Endothelial cell of umbilical vein (primary cell): Measurements from ENCODE around the gene FTO. TPM values are rescaled to one million over a fixed set of nuclear protein-coding genes. Genes with fewer than 3 reads are reported as not detected.

ENCODE experiments used
- BruUV-seq: library from RNA; stranded (reverse); fragments of 400-500 nt; replicated peaks from 2 replicates; lab custom pipeline; 2021; lab: Mats Ljungman, UMichigan
- CTCF ChIA-PET: fragments of 300-600, 350-600 bp; sonication (Branson Sonifier 250); formaldehyde crosslinking; loops from one replicate; lab custom pipeline; 2021; ENCODE audit warnings: antibody characterized with exemption, inconsistent platforms; lab: Charles Lee
- POLR2A ChIA-PET: fragments of 300-600, 350-600 bp; sonication (Branson Sonifier 250); formaldehyde crosslinking; loops from one replicate; lab custom pipeline; 2021; ENCODE audit warnings: antibody characterized with exemption, inconsistent platforms; lab: Charles Lee
- DNase-seq: peaks from one replicate; pipeline ENCODE4 v3.0.0-alpha.2; 2011; ENCODE audit warnings: low read depth, low spot score
- FAIRE-seq: peaks from 2 replicates; lab custom pipeline; 2011; peaks lifted over from hg19 to GRCh38; lab: Jason Lieb, UNC
- H2AFZ ChIP-seq: 2 replicates; pipeline ENCODE4 v1.6.0; 2012; ENCODE audit warnings: low read depth, low read length, control low read depth, inconsistent platforms
- H3K27ac ChIP-seq: 2 replicates; pipeline ENCODE4 v1.5.1; 2011; ENCODE audit warnings: low read depth, mild to moderate bottlenecking, control low read depth, low read length, moderate library complexity; ENCODE audit not compliant: insufficient read depth
- H3K27me3 ChIP-seq, 2 experiments: 2 replicates each; pipeline versions ENCODE4 v1.6.0 to v1.6.1; 2011; ENCODE audit warnings: low read length in 2 of 2, mixed read lengths in 1 of 2; ENCODE audit not compliant: control insufficient read depth in 2 of 2, insufficient read depth in 2 of 2
- H3K36me3 ChIP-seq, 2 experiments: 2 replicates in 1 of 2; 3 replicates in 1 of 2; pipeline ENCODE4 v1.5.1; 2011; ENCODE audit warnings: low read length in 2 of 2, mild to moderate bottlenecking in 1 of 2, moderate library complexity in 1 of 2; ENCODE audit not compliant: control insufficient read depth in 2 of 2, insufficient read depth in 2 of 2; ENCODE audit errors: extremely low read depth in 1 of 2
- H3K4me1 ChIP-seq: 3 replicates; pipeline ENCODE4 v1.5.1; 2011; ENCODE audit warnings: mild to moderate bottlenecking, low read length; ENCODE audit not compliant: control insufficient read depth, insufficient read depth; ENCODE audit errors: extremely low read depth
- H3K4me2 ChIP-seq: 2 replicates; pipeline ENCODE4 v1.6.1; 2011; ENCODE audit warnings: low read length, control low read depth, mixed read lengths; ENCODE audit not compliant: insufficient read depth
- H3K4me3 ChIP-seq, 3 experiments: fragments of 200-600 bp in 1 of 3; sonication (generic), shearing (Covaris generic) in 1 of 3; replicated peaks in 1 of 3; 2 replicates each; pipeline ENCODE4 v1.5.1; 2011 to 2016; ENCODE audit warnings: control low read depth in 3 of 3, low read length in 3 of 3, mild to moderate bottlenecking in 2 of 3, inconsistent platforms in 1 of 3, low read depth in 1 of 3, moderate library complexity in 1 of 3; ENCODE audit not compliant: insufficient read depth in 1 of 3
- H3K79me2 ChIP-seq: 2 replicates; pipeline ENCODE4 v1.6.0; 2012; ENCODE audit warnings: low read length, inconsistent platforms; ENCODE audit not compliant: control insufficient read depth, insufficient read depth
- H3K9ac ChIP-seq: replicated peaks from 2 replicates; pipeline ENCODE3; 2011; ENCODE audit warnings: low read length, control low read depth; ENCODE audit not compliant: insufficient read depth; ENCODE audit errors: extremely low read depth
- H3K9me1 ChIP-seq: replicated peaks from 3 replicates; pipeline ENCODE4 v1.6.0; 2011; ENCODE audit warnings: mild to moderate bottlenecking, low read length; ENCODE audit not compliant: control insufficient read depth, insufficient read depth; ENCODE audit errors: extremely low read depth
- H3K9me3 ChIP-seq: replicated peaks from 2 replicates; pipeline ENCODE4 v1.5.1; 2012; ENCODE audit warnings: low read length, inconsistent platforms; ENCODE audit not compliant: control insufficient read depth, insufficient read depth
- H4K20me1 ChIP-seq: replicated peaks from 2 replicates; pipeline ENCODE3; 2011; ENCODE audit warnings: mild to moderate bottlenecking, low read length; ENCODE audit not compliant: control insufficient read depth, insufficient read depth; ENCODE audit errors: extremely low read depth
- GATA2 ChIP-seq: IDR thresholded peaks from 2 replicates; pipeline ENCODE4 v1.7.0; 2011; ENCODE audit warnings: low read depth, mild to moderate bottlenecking, moderate library complexity, mixed read lengths, low read length; ENCODE audit not compliant: insufficient read length, insufficient read depth
- POLR2A ChIP-seq: IDR thresholded peaks from 2 replicates; pipeline ENCODE4 v1.6.1; 2012; ENCODE audit warnings: low read depth, mild to moderate bottlenecking, control low read depth, low read length
- POLR2AphosphoS5 ChIP-seq: IDR thresholded peaks from 2 replicates; pipeline ENCODE4 v1.6.1; 2012; ENCODE audit warnings: low read depth, mild to moderate bottlenecking, control low read depth, low read length, moderate library complexity; ENCODE audit not compliant: insufficient read depth
- dilution Hi-C: fragments of 300-500 bp; cut with MboI; formaldehyde crosslinking; loops from one replicate; pipeline ENCODE4 v1.15.0; 2019; ENCODE audit warnings: low sequenced_read_pairs; ENCODE audit not compliant: extremely low pct_ligation_motif_present
- intact Hi-C: fragments of 100-400 bp; cut with micrococcal nuclease; formaldehyde crosslinking; loops from one replicate; pipeline ENCODE4 v1.10.0; 2022
- polyA plus RNA-seq, 4 experiments: library from polyadenylated mRNA; depleted of rRNA in 3 of 4; stranded (reverse) in 3 of 4; unstranded in 1 of 4; fragments of >200 nt; gene quantifications; 2 replicates each; pipeline versions ENCODE4 v1.2.1 to v1.2.3, GENCODE V29; 2011 to 2012; ENCODE audit warnings: missing spikeins in 1 of 4
- total RNA-seq: library from RNA; stranded (reverse); gene quantifications from 2 replicates; pipeline ENCODE4 v1.2.3, GENCODE V29; 2021
- TF ChIP-seq, protein P1 (sequence below): IDR thresholded peaks from 2 replicates; pipeline ENCODE4 v1.6.1; 2011; ENCODE audit not compliant: insufficient read depth, insufficient read length
- TF ChIP-seq, protein P2 (sequence below), 2 donors: IDR thresholded peaks; 1 replicate in 1 of 2; 2 replicates in 1 of 2; pipeline ENCODE4 v1.5.1; 2011; ENCODE audit warnings: low read length in 2 of 2, mild to moderate bottlenecking in 2 of 2, moderate library complexity in 2 of 2, control low read depth in 1 of 2, inconsistent platforms in 1 of 2, low read depth in 1 of 2; ENCODE audit not compliant: insufficient read depth in 1 of 2; ENCODE audit errors: extremely low read depth in 1 of 2

Gene FTO
- total and polyA plus RNA-seq, 2 donors (not counting 3 experiments of a cell fraction or from before 2014, with no cell fraction given) = 48.6 to 87.1 TPM

DNA sequence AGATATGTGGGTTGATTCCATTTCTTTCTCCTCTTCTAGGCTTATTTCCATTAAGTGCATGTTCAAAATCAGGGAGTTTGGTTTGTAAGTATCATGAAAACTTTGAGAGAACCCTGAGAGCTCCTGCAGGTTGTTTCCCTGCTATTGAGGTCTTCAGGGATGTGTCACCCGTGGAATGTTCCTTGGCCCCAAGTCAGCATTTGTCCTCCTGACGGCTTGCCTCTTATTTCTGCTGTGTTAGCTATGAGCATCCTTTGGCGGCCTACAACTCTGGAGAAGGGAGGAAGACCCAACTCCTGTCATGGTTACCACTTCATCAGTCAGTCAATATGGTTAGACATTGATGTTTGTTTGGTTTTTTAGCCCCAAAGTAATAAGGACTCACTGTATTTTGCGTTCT is 180.8 kb downstream of the FTO start:
- BruUV-seq = no TSS peak
- no peaks in the 10 kb centered on the region for H3K9me3 ChIP-seq
- H4K20me1 ChIP-seq = no peaks in the 10 kb centered on the region
- H3K4me2 ChIP-seq = no peak overlapping the region
- dilution Hi-C loops = no loop called here
- no peaks in the 10 kb centered on the region for H3K79me2 ChIP-seq
- DNase-seq (no peak), FAIRE-seq (no peak)
- no peak overlapping the region for H3K27ac ChIP-seq
- H3K9me1 ChIP-seq = no peaks in the 10 kb centered on the region
- H3K4me3 ChIP-seq = no peak overlapping the region
- POLR2A ChIA-PET = no interaction called here
- H3K27me3 ChIP-seq = no peaks in the 10 kb centered on the region
- intact Hi-C loops = no loop called here
- peaks cover 0 to 3% of the 10 kb centered on the region in 2 experiments for H3K36me3 ChIP-seq
- CTCF ChIA-PET = no interaction called here
- H2AFZ ChIP-seq = no peak overlapping the region
- H3K9ac ChIP-seq = no peak overlapping the region
- TF ChIP-seq GATA2 (no peak), POLR2A (no peak)
- no peaks in the 10 kb centered on the region for H3K4me1 ChIP-seq

DNA sequence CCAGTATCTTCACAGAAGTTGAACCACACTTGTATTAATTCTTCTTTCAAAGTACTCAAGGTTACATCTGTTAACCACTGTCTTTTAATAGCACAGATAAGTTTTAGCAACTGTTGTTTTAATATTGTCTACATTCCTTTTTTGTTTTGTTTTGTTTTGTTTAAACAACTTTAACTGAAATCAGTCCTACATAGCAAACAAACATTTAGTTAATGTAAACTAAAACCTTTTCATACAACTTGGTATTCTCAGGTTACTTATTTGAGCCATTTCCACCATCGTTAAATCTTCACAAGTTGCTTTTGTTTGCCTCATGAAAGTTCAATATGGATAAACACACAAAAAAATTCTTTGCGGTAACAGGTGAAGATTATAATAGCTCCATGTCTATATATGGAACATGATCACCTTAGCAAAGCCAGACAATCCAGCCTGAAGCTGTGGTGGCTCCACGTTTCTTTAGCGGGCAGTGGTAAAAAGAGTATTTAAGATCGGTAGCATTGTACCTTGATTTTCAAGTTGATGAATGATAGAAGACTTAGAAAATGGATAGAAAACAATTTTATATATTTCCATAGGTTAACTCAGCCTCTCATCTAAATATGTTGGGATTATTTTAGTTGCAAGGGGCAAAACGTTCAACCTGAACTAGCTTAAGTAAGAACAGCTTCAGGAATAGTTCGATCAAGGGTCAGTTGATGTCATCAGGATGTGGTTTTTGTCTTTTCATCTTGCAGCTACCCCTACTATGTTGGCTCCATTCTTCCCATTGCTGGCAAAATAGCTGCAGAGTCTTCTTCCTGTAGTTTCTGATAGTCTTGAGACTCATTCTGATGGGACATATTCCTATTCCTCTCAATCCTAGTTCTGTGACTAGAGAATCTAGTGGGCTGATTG is 182.8 kb downstream of the FTO start:
- no peaks in the 10 kb centered on the region for H4K20me1 ChIP-seq
- no peaks in the 10 kb centered on the region for H3K9me3 ChIP-seq
- H3K4me3 ChIP-seq = no peak overlapping the region
- ChIA-PET CTCF (interaction anchor here (1.4 to 1.7 kb wide), 2 partner anchors 9 to 337 kb away, joined by 3 to 6 read pairs; no protein-coding TSS in a partner anchor), POLR2A (no interaction called here)
- H3K4me2 ChIP-seq = no peak overlapping the region
- no peaks in the 10 kb centered on the region for H3K36me3 ChIP-seq
- no peak overlapping the region for H3K27ac ChIP-seq
- DNase-seq (no peak), FAIRE-seq (no peak)
- H2AFZ ChIP-seq = no peak overlapping the region
- H3K9ac ChIP-seq = no peak overlapping the region
- TF ChIP-seq, protein P1, sequence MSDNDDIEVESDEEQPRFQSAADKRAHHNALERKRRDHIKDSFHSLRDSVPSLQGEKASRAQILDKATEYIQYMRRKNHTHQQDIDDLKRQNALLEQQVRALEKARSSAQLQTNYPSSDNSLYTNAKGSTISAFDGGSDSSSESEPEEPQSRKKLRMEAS = no peak
- TF ChIP-seq, protein P2, sequence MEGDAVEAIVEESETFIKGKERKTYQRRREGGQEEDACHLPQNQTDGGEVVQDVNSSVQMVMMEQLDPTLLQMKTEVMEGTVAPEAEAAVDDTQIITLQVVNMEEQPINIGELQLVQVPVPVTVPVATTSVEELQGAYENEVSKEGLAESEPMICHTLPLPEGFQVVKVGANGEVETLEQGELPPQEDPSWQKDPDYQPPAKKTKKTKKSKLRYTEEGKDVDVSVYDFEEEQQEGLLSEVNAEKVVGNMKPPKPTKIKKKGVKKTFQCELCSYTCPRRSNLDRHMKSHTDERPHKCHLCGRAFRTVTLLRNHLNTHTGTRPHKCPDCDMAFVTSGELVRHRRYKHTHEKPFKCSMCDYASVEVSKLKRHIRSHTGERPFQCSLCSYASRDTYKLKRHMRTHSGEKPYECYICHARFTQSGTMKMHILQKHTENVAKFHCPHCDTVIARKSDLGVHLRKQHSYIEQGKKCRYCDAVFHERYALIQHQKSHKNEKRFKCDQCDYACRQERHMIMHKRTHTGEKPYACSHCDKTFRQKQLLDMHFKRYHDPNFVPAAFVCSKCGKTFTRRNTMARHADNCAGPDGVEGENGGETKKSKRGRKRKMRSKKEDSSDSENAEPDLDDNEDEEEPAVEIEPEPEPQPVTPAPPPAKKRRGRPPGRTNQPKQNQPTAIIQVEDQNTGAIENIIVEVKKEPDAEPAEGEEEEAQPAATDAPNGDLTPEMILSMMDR (IDR thresholded peaks at IDR 0.05; ENCODE audit: extremely low read depth in 1 of 2, insufficient read depth in 1 of 2, low read depth in 1 of 2, low read length in 2 of 2) = no peak
- no peak for TF ChIP-seq POLR2AphosphoS5
- no peaks in the 10 kb centered on the region for H3K4me1 ChIP-seq
- H3K27me3 ChIP-seq = no peaks in the 10 kb centered on the region
- intact Hi-C loops = no loop called here
- no peaks in the 10 kb centered on the region for H3K79me2 ChIP-seq
- no peaks in the 10 kb centered on the region for H3K9me1 ChIP-seq
- dilution Hi-C loops = no loop called here
- no TSS peak for BruUV-seq
